ENCODE results near the gene TUBB6. TPM values are rescaled to one million over a fixed set of nuclear protein-coding genes. Genes with fewer than 3 reads are reported as not detected.

The TUBB6 gene
- total and polyA plus RNA-seq, 10 of the 15 experiments (the other 5 are each of a cell fraction or from before 2014, with no cell fraction given): 27.4 to 262 (median 82.5) TPM

DNA sequence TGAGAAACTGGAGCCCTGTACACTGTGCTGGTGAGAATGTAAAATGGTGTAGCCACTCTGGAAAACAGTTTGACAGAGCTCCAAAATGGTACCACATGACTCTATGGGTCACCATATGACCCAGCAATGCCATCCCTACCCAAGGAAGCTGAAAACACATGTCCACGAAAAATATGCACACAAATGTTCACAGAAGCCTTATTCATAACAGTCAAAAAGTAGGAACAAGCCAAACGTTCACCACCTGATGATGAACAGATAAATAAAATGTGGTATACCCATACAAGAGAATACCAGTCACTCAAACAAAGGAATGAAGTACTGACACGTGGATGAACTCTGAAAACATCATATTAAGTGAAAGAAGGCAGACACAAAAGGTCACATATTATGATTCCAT is 64.4 kb downstream of the TUBB6 start:
- no TSS peak for BruUV-seq (replicated peaks)
- Histone ChIP-seq H3K9ac (ENCODE audit: control insufficient read depth, insufficient read depth, low read length) (no peak overlapping the region), H2AFZ (ENCODE audit: control insufficient read depth, low read depth, low read length) (no peak overlapping the region), H3K9me3 (replicated peaks; ENCODE audit: control insufficient read depth, insufficient read depth, low read length) (no peaks in the 10 kb centered on the region), H3K4me1 (ENCODE audit: control insufficient read depth, insufficient read depth, low read length) (peaks cover 3% of the 10 kb centered on the region; the same call in 1 of the 2 replicates), H3K27ac (ENCODE audit: control insufficient read depth, insufficient read depth) (no peak overlapping the region), H3K4me3 (peak overlapping the region; percentile 19; the same call in 1 of the 2 replicates), H3K36me3 (ENCODE audit: control insufficient read depth in 2 of 2, insufficient read depth in 2 of 2, low read length in 1 of 2) (peaks cover 5 to 10% of the 10 kb centered on the region in 2 experiments), H3K4me2 (ENCODE audit: control insufficient read depth, insufficient read depth) (peak overlapping the region; percentile 44; the same call in 1 of the 2 replicates), H3K79me2 (ENCODE audit: control insufficient read depth, insufficient read depth, low read length) (peaks cover 56% of the 10 kb centered on the region), H4K20me1 (ENCODE audit: control insufficient read depth, insufficient read depth) (no peaks in the 10 kb centered on the region; the same call in none of the 2 replicates), H3K27me3 (replicated peaks in 1 of 2; ENCODE audit: control insufficient read depth in 2 of 2, insufficient read depth in 2 of 2, low read length in 1 of 2) (no peaks in the 10 kb centered on the region)
- in situ Hi-C loops (cut with MboI) (no loop called here), intact Hi-C loops (cut with micrococcal nuclease; ENCODE audit: unreplicated experiment) (loop anchor here (10.0 kb wide), 1 partner anchor 512 kb away; the partner anchor contains the start of gene PTPN2)
- no peak for DNase-seq (ENCODE audit: low read depth, low spot score)
- CTCF ChIA-PET: interaction anchor here (1.3 to 3.6 kb wide), 2 partner anchors 21 to 45 kb away, joined by 3 to 16 read pairs; no protein-coding TSS in a partner anchor
- ATAC-seq: no peak
- whole genome bisulfite sequencing (ENCODE audit: insufficient coverage, insufficient replicate concordance, low lambda C conversion rate, missing lambda C conversion rate): 48% methylated on average over 3 of the region's 3 CpGs
- POLR2A ChIA-PET: interaction anchor here (0.7 kb wide), 2 partner anchors 32 to 38 kb away, joined by 3 to 5 read pairs; no protein-coding TSS in a partner anchor
- no peak for FAIRE-seq
- SMC1A ChIA-PET (ENCODE audit: uncharacterized antibody, unreplicated experiment): interaction anchor here (1.4 to 1.8 kb wide), 2 partner anchors 9 to 11 kb away, joined by 3 to 6 read pairs; no protein-coding TSS in a partner anchor
- TF ChIP-seq NRF1 (conservative IDR thresholded peaks at IDR 0.05; ENCODE audit: low read depth, low read length) (no peak), ZSCAN29 (IDR thresholded peaks at IDR 0.05) (no peak), TCF12 (IDR thresholded peaks at IDR 0.05; ENCODE audit: low read depth, low read length) (no peak), IRF4 (IDR thresholded peaks at IDR 0.05; ENCODE audit: low read depth, low read length) (no peak), SIN3A (IDR thresholded peaks at IDR 0.05; ENCODE audit: low read depth, low read length) (no peak), CHD4 (IDR thresholded peaks at IDR 0.05) (no peak), NR2F1 (conservative IDR thresholded peaks at IDR 0.05) (no peak), PAX8 (IDR thresholded peaks at IDR 0.05) (no peak), ZNF207 (IDR thresholded peaks at IDR 0.05; ENCODE audit: borderline replicate concordance) (no peak), SRF (IDR thresholded peaks at IDR 0.05; ENCODE audit: low read depth in 2 of 2, low read length in 2 of 2) (no peak), TAF1 (IDR thresholded peaks at IDR 0.05; ENCODE audit: borderline replicate concordance, low read depth, low read length) (no peak), MEF2A (IDR thresholded peaks at IDR 0.05; ENCODE audit: insufficient read depth, low read depth, low read length) (no peak), POLR2AphosphoS2 (IDR thresholded peaks at IDR 0.05; ENCODE audit: low read depth, low read length) (no peak), CREM (IDR thresholded peaks at IDR 0.05; ENCODE audit: low read depth) (no peak)
- TF ChIP-seq, protein P1, sequence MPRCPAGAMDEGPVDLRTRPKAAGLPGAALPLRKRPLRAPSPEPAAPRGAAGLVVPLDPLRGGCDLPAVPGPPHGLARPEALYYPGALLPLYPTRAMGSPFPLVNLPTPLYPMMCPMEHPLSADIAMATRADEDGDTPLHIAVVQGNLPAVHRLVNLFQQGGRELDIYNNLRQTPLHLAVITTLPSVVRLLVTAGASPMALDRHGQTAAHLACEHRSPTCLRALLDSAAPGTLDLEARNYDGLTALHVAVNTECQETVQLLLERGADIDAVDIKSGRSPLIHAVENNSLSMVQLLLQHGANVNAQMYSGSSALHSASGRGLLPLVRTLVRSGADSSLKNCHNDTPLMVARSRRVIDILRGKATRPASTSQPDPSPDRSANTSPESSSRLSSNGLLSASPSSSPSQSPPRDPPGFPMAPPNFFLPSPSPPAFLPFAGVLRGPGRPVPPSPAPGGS (IDR thresholded peaks at IDR 0.05; ENCODE audit: borderline replicate concordance, insufficient read depth, low read depth, low read length, poor library complexity, severe bottlenecking): no peak
- RAD21 ChIA-PET (ENCODE audit: unreplicated experiment): interaction anchor here (1.4 kb wide), 1 partner anchor 12 kb away, joined by 4 read pairs; no protein-coding TSS in a partner anchor
